Right atrium auricular region (tissue), 2 donors: ENCODE results near the gene IL22RA2. TPM values are rescaled to one million over a fixed set of nuclear protein-coding genes. Genes with fewer than 3 reads are reported as not detected.

Experiments
- DNase-seq: peaks from one replicate; pipeline ENCODE4 v3.0.0-alpha.2; 2019; ENCODE audit warnings: low spot score
- H3K27ac ChIP-seq, 2 donors: fragments of 200-600 bp; sonication (generic); 1 replicate in 1 of 2; 2 replicates in 1 of 2; pipeline ENCODE4 v1.5.1; 2016 to 2019
- H3K27me3 ChIP-seq, 2 donors: fragments of 200-600 bp; sonication (generic); one replicate each; pipeline versions ENCODE4 v1.5.1 to v1.6.0; 2017 to 2019
- H3K36me3 ChIP-seq: fragments of 200-600 bp; sonication (generic); one replicate; pipeline ENCODE4 v1.5.1; 2016
- H3K4me1 ChIP-seq, 2 donors: fragments of 200-600 bp; sonication (generic); one replicate each; pipeline versions ENCODE4 v1.5.1 to v1.6.0; 2017 to 2019
- H3K4me3 ChIP-seq, 2 donors: fragments of 200-600 bp; sonication (generic); 1 replicate in 1 of 2; 2 replicates in 1 of 2; pipeline ENCODE4 v1.5.1; 2017 to 2019; ENCODE audit warnings: mild to moderate bottlenecking in 1 of 2, moderate library complexity in 1 of 2
- H3K9me3 ChIP-seq, 2 donors: fragments of 200-600 bp; sonication (generic); one replicate each; pipeline ENCODE4 v1.5.1; 2019
- CTCF ChIP-seq, 2 donors: fragments of 200-600 bp; sonication (generic); IDR thresholded peaks; one replicate each; pipeline ENCODE4 v1.5.1; 2019; ENCODE audit warnings: antibody characterized with exemption in 2 of 2
- total RNA-seq, 2 donors: library from RNA; depleted of rRNA; stranded (reverse); fragments of >200 nt; gene quantifications; one replicate each; pipeline ENCODE4 v1.1.0, GENCODE V29; 2016

IL22RA2 gene
- total RNA-seq, 2 donors from 2014 or later = not detected

DNA sequence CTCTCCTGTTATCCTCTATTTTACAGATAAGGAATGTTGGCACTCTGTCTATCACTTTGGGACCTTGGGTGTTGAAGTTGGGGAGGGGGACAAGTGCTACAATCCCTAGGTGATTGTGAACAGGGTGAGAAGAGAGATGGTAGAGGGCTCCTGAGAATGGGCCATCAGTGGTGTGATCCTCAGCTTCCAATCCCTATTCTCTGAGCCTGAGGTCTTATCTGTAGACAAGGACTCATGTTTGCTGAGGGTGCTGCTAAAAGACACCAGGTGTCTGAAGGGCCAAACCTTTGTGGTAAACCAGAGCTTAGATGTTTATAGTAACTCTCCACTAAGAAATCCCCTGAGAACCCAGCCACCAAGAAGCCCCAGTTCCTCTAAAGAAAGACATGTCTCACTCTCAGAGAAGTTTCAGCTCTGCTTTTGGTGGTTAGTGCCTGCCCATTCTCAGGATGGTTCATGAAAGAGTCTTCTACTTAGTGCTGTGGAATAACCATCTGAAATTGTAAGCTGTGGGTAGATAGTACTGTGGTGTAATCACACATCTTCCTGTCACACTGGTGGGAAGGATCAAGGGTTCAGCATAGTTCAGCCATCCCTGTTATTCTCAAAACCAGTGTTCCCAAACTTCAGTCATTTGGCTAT lies 70.5 kb downstream of the IL22RA2 start:
- DNase-seq = no peak
- Histone ChIP-seq H3K27me3 (no peaks in the 10 kb centered on the region), H3K27ac (no peak overlapping the region), H3K4me1 (peaks cover 0 to 7% of the 10 kb centered on the region in 2 donors), H3K36me3 (no peaks in the 10 kb centered on the region), H3K9me3 (no peaks in the 10 kb centered on the region), H3K4me3 (no peak overlapping the region)
- TF ChIP-seq CTCF (IDR thresholded peaks at IDR 0.05) = no peak

DNA sequence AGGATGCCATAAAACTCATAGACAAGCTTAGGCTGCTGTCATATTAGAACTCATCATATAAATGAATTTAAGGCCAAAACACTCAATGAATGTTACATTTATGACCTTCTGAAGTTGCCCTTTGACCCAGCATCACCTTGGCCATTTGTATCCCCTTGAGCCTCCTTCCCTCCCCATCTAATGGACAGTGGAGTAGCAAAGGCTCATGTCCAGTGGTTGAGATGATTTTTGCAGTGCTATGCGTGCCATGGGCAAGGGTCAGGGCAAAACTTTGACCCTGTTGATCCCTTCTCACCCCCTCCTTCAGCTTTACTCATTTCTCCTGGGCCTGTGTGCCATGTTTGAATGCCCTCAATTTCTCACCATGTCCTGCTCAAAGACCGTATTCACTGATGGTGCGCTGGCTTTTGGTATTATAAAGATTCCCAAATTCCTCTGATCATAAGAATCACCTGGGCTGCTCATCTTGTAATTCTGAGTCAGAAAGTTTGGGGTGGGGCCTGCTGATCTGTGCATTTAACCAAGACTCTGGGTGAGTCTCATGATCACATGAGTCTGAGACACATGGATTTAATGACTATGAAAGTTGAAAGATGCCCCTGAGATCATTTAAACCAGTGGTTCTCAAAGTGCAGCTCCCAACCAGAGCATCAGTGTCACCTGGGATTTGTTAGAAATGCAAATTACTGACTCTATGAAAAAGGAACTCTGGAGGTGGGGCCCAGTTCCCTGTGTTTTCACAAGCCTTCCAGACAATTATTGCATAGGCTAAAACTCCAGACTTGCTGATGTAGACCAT lies 71.2 kb downstream of the IL22RA2 start:
- no peak overlapping the region for H3K4me3 ChIP-seq
- no peak for TF ChIP-seq CTCF (IDR thresholded peaks at IDR 0.05)
- H3K4me1 ChIP-seq = peaks cover 0 to 7% of the 10 kb centered on the region in 2 donors
- no peak for DNase-seq
- no peaks in the 10 kb centered on the region for H3K36me3 ChIP-seq
- no peak overlapping the region for H3K27ac ChIP-seq
- H3K27me3 ChIP-seq = no peaks in the 10 kb centered on the region
- no peaks in the 10 kb centered on the region for H3K9me3 ChIP-seq

DNA sequence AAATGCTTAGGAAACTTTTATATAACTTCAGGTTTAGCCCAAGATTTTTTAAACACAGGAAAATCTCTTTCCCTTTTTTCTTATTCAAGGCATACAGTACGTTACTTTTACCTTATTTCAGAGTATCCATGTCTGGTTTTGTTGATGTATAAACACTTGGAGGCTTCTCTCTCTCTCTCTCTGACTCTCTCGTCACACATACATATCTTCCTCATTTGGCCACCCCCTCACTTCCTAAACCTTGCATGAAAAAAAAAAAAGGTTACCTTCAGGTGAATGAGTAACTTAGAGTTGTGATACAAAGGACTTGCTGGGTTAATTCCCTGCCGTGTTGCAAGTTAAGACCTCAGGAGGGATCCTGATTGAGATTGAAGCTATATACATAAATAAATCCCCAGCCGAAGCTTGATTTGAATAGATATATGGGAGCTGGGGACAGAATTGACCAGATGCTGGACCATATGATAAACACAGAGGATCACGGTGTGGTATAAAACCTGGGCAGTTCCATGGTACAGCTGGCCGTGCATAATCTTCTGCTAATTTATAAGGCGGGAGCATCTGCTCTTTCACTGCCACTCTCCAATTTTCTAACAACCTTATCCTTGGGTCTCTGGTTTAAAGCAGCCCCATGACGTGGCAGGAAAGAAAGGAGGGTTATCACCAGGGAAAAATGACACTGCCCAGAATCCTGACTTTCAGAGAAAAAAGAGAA lies 73.6 kb downstream of the IL22RA2 start:
- H3K4me3 ChIP-seq = no peak overlapping the region
- no peaks in the 10 kb centered on the region for H3K4me1 ChIP-seq
- no peak overlapping the region for H3K27ac ChIP-seq
- no peak for DNase-seq
- H3K9me3 ChIP-seq = no peaks in the 10 kb centered on the region
- no peaks in the 10 kb centered on the region for H3K36me3 ChIP-seq
- no peaks in the 10 kb centered on the region for H3K27me3 ChIP-seq
- no peak for TF ChIP-seq CTCF (IDR thresholded peaks at IDR 0.05)

GRCh38 chr6:137097526-137097925 lies 75.9 kb downstream of the IL22RA2 start:
- no peak for DNase-seq
- TF ChIP-seq CTCF (IDR thresholded peaks at IDR 0.05) = no peak
- H3K9me3 ChIP-seq = no peaks in the 10 kb centered on the region
- H3K36me3 ChIP-seq = no peaks in the 10 kb centered on the region
- H3K27ac ChIP-seq = no peak overlapping the region
- no peaks in the 10 kb centered on the region for H3K4me1 ChIP-seq
- no peak overlapping the region for H3K4me3 ChIP-seq
- no peaks in the 10 kb centered on the region for H3K27me3 ChIP-seq

DNA sequence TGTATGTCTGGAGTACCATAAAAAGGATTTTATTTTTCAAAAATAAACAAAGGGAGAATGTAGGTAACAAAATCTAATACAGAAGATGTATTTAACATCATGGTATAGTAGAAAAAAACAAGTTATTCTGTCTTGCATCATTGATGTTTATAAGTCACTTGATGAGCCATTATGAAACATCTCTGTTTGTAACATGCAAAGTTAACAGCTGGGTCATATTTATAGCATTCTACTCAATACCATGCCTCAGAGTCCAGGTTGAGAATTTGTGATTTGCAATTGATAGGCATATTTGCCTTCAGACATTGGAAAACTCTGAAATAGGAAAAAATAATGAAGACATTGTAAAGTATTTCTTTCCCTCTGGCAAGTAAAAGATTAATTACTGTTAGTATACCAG lies 76.4 kb downstream of the IL22RA2 start:
- Histone ChIP-seq H3K4me1 (no peaks in the 10 kb centered on the region), H3K9me3 (no peaks in the 10 kb centered on the region), H3K4me3 (no peak overlapping the region), H3K27ac (no peak overlapping the region), H3K36me3 (no peaks in the 10 kb centered on the region), H3K27me3 (no peaks in the 10 kb centered on the region)
- no peak for TF ChIP-seq CTCF (IDR thresholded peaks at IDR 0.05)
- no peak for DNase-seq
